Measurements from ENCODE around the gene LYSMD3.

Gene LYSMD3

GRCh38 chr5:90479611-90480385, 49.6 kb downstream of the LYSMD3 start:
- DNase-seq = no peak

- no peak for DNase-seq
These were observed 51.7 kb downstream of the LYSMD3 start for GRCh38 chr5:90477621-90478215.

- DNase-seq = no peak
These were observed 52.3 kb downstream of the LYSMD3 start for GRCh38 chr5:90477073-90477472.

- no peak for DNase-seq
These were observed 53.0 kb downstream of the LYSMD3 start for GRCh38 chr5:90476391-90476790.

GRCh38 chr5:90475436-90475980, 53.9 kb downstream of the LYSMD3 start:
- DNase-seq = no peak

GRCh38 chr5:90474235-90475107, 54.9 kb downstream of the LYSMD3 start, which contains the start of the genes MBLAC2 and POLR3G:
Gene MBLAC2 (minus strand): TSS chr5:90474771. CDS start chr5:90474292, 479 bp downstream.
Gene POLR3G (plus strand): TSS chr5:90474864. CDS start chr5:90485568, 10,704 bp downstream.
- no peak for DNase-seq

GRCh38 chr5:90473396-90474234, 55.8 kb downstream of the LYSMD3 start:
- no peak for DNase-seq

- no peak for DNase-seq
These were observed 56.5 kb downstream of the LYSMD3 start for GRCh38 chr5:90472783-90473395.
